Skeletal muscle satellite cell (primary cell): Measurements from ENCODE around the gene NSL1.

Experiments
- H3K27me3 ChIP-seq: 2 replicates; pipeline ENCODE4 v1.7.0; 2013; ENCODE audit warnings: low read length; ENCODE audit not compliant: control insufficient read depth, insufficient read depth
- H3K36me3 ChIP-seq: 2 replicates; pipeline ENCODE4 v1.7.0; 2013; ENCODE audit warnings: mild to moderate bottlenecking, control low read depth, low read length; ENCODE audit not compliant: insufficient read depth
- H3K4me1 ChIP-seq: 2 replicates; pipeline ENCODE4 v1.7.0; 2013; ENCODE audit warnings: low read length; ENCODE audit not compliant: control insufficient read depth, insufficient read depth
- H3K4me2 ChIP-seq: 2 replicates; pipeline ENCODE4 v1.7.0; 2013; ENCODE audit warnings: mild to moderate bottlenecking, low read length
- H3K4me3 ChIP-seq: 2 replicates; pipeline ENCODE4 v1.7.0; 2013; ENCODE audit warnings: low read length
- H3K9ac ChIP-seq: 2 replicates; pipeline ENCODE4 v1.7.0; 2013; ENCODE audit warnings: mild to moderate bottlenecking, low read depth, low read length, moderate library complexity
- H3K9me3 ChIP-seq: replicated peaks from 2 replicates; pipeline ENCODE4 v1.7.0; 2013; ENCODE audit warnings: mild to moderate bottlenecking, control low read depth, low read length

NSL1 gene

DNA sequence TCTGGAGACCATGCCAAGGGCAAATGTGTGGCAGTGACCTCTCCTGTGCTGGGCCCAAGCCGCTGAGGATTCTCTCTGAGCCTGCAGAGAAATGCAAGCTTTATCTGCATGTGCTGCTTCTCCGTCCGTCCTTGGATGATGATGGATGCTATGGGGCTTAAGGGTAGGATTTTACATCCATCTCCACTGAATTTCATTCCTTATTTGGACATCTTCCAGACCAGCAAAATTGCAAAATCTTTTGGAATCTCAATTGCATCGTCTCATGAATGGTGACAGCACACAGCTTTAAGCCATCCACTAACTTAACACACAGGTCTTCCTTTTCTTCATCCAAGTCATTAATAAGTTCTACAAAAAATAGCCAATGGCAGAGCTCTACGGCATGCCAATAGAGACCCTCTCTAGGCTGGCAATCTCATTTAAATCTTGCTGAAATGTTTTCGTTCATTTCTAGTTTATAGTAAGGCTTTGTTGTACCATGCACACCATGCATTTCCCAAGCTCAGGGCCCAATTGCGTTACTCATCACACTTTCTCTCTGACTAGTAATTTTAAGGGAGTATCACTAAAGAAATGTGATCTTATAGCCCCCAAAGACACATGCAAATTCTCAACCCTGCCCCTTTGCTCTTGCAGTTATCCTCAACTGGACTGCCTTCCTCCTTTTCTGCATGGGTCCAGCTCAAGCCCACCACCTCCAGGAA is 103.1 kb downstream of the NSL1 start:
- Histone ChIP-seq H3K9me3 (no peaks in the 10 kb centered on the region), H3K4me1 (peaks cover 6% of the 10 kb centered on the region), H3K4me2 (no peak overlapping the region), H3K27me3 (peaks cover 7% of the 10 kb centered on the region), H3K4me3 (no peak overlapping the region), H3K36me3 (no peaks in the 10 kb centered on the region), H3K9ac (no peak overlapping the region)

DNA sequence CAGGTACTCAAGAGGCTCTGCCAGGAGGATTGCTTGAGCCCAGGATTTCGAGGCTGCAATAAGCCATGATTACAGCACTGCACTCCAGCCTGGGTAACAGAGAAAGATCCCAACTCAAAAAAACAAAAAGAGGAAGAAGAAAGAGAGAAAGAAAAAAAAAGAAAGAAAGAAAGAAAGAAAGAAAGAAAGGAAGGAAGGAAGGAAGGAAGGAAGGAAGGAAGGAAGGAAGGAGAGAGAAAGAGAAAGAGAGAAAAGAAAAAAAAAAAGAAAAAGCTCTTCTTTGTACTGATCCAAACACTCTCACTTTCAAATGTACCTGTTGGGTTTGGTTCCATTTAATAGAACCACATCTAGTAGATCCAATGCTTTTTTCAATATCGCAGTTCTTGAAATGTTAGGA is 103.8 kb downstream of the NSL1 start:
- no peak overlapping the region for H3K4me3 ChIP-seq
- H3K9ac ChIP-seq: no peak overlapping the region
- H3K4me2 ChIP-seq: no peak overlapping the region
- H3K9me3 ChIP-seq: no peaks in the 10 kb centered on the region
- no peaks in the 10 kb centered on the region for H3K36me3 ChIP-seq
- peaks cover 7% of the 10 kb centered on the region for H3K27me3 ChIP-seq
- H3K4me1 ChIP-seq: peaks cover 2% of the 10 kb centered on the region

DNA sequence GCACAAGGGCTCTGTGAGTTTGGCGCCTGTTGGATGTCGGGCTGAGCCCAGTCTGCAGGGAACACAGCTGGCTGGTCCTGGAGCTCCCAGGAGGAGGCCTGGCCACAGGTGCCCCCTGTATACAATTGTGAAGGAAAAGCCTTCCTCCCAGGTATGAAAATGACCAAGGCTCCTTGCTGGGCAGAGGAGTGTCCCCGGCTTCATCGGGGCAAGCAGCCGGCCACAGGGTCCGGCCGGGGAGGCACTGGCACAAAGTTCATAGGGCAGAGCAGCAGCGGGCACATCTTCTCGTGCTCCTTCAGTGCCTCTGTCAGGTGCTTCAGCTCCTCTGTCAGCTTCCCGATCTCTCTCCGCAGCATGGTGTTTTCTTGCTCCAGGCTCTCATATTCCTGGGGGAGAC is 105.0 kb downstream of the NSL1 start:
- Histone ChIP-seq H3K36me3 (no peaks in the 10 kb centered on the region), H3K4me2 (no peak overlapping the region), H3K4me3 (no peak overlapping the region), H3K9ac (no peak overlapping the region), H3K9me3 (no peaks in the 10 kb centered on the region), H3K4me1 (no peaks in the 10 kb centered on the region), H3K27me3 (peaks cover 7% of the 10 kb centered on the region)

DNA sequence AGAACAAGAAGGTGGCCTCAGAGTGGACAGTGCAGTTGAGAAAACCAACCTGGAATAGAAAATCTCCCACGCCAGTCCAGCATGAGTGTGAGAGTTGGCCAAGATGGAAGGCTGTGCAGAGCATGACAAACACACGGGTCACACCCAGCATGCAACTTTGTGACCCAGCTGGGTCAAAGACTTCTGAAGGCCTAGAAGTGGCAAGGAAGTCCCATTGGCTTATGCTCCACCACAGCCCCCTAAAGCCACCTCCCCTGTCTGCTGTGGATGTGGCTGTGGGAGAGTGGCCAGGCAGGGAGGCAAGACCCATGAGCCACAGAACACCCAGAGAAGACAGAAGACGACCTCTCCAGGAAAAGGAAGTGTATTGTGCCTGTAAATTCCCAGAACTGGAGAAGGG is 105.5 kb downstream of the NSL1 start:
- H3K4me3 ChIP-seq: no peak overlapping the region
- no peak overlapping the region for H3K4me2 ChIP-seq
- H3K9ac ChIP-seq: no peak overlapping the region
- no peaks in the 10 kb centered on the region for H3K4me1 ChIP-seq
- H3K36me3 ChIP-seq: no peaks in the 10 kb centered on the region
- peaks cover 6% of the 10 kb centered on the region for H3K27me3 ChIP-seq
- H3K9me3 ChIP-seq: no peaks in the 10 kb centered on the region

DNA sequence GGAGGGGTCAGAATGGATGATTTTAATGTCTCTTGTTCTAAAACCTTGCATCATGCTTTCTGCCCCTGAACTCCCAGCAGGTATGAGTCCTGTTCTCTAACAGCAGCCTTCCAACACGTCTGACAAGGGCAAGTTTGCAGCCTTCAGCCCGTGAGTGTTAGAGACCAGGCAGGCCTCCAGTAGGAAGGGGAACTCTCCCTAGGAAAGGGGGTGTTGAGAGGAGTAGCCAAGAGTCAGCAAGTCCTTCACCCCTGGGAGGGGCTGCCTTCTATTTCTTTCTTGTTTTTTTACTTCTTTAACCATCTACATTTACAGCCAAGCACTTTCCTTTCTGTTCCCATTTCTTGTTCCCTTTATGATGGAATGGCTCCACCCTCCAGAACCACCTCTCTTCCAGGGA is 106.1 kb downstream of the NSL1 start:
- Histone ChIP-seq H3K9ac (no peak overlapping the region), H3K27me3 (peaks cover under 1% of the 10 kb centered on the region), H3K4me1 (no peaks in the 10 kb centered on the region), H3K4me3 (no peak overlapping the region), H3K36me3 (no peaks in the 10 kb centered on the region), H3K9me3 (no peaks in the 10 kb centered on the region), H3K4me2 (no peak overlapping the region)

DNA sequence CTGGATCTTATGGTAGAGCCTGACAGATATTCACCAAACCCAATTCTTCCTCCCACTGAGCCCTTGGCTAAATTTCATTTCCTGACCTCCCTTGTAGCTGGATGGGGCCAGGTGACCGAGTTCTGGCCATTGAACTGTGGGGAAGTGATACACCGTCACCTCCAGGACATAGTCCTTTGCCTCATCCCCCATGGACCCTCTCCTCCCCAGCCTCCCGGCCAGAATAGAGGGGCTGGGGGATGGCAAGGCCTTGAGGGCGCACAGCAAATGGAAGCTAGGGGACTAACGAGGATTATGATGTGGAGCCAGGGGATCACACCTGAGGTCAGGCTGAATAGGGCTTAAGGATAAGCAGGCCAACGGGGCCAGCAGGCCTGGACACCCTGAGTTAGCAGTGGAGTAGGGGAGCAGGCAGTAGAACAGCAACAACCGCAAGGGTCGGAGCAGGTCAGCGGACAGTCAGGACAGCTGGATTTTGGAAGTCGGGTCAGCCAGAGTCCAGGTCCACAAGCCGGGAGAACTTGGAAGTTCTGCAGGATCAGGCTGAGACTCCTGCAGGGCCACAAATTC is 107.0 kb downstream of the NSL1 start:
- no peaks in the 10 kb centered on the region for H3K36me3 ChIP-seq
- H3K9ac ChIP-seq: no peak overlapping the region
- no peak overlapping the region for H3K4me2 ChIP-seq
- H3K9me3 ChIP-seq: no peaks in the 10 kb centered on the region
- no peak overlapping the region for H3K4me3 ChIP-seq
- H3K27me3 ChIP-seq: no peaks in the 10 kb centered on the region
- no peaks in the 10 kb centered on the region for H3K4me1 ChIP-seq

DNA sequence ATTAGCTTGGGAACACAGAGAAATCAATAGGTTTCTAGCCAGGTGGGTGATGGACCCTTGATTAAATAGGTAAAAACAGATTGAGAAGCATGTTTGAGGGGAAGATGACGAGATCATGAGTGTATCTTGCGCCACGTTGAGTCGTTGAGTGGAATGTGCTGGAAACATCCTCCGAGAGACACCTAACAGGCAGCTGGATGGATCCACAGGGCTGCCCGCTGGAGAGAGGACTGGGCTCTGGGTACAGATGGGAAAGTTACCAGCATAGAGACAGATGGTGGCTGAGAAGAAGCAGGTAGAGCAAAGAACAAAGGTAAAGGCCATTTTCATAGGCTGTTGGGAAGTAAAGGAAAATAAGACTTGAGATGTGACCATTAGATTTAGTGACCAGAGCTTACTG is 107.5 kb downstream of the NSL1 start:
- Histone ChIP-seq H3K9me3 (no peaks in the 10 kb centered on the region), H3K9ac (no peak overlapping the region), H3K36me3 (no peaks in the 10 kb centered on the region), H3K4me3 (no peak overlapping the region), H3K4me2 (no peak overlapping the region), H3K4me1 (no peaks in the 10 kb centered on the region), H3K27me3 (no peaks in the 10 kb centered on the region)

DNA sequence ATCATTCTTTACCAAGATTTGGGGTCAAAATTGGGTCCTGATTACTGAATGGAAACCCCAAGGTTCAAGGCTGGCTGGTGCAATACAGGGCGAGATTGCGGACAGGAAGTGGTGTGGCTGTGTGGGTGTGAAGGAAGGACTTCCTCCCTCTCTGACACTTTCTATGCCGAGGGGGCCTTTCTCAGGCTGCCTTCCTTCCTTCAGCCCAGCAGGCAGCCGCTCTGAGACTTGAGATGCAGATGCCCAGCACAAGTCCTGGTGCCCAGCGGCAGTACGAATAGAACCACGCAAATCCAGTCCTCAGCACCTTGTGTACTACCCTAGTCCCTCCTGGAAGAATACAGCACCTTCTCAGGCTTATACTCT is 108.2 kb downstream of the NSL1 start:
- Histone ChIP-seq H3K4me2 (no peak overlapping the region), H3K4me3 (no peak overlapping the region), H3K9ac (no peak overlapping the region), H3K36me3 (no peaks in the 10 kb centered on the region), H3K27me3 (no peaks in the 10 kb centered on the region), H3K9me3 (no peaks in the 10 kb centered on the region), H3K4me1 (no peaks in the 10 kb centered on the region)

DNA sequence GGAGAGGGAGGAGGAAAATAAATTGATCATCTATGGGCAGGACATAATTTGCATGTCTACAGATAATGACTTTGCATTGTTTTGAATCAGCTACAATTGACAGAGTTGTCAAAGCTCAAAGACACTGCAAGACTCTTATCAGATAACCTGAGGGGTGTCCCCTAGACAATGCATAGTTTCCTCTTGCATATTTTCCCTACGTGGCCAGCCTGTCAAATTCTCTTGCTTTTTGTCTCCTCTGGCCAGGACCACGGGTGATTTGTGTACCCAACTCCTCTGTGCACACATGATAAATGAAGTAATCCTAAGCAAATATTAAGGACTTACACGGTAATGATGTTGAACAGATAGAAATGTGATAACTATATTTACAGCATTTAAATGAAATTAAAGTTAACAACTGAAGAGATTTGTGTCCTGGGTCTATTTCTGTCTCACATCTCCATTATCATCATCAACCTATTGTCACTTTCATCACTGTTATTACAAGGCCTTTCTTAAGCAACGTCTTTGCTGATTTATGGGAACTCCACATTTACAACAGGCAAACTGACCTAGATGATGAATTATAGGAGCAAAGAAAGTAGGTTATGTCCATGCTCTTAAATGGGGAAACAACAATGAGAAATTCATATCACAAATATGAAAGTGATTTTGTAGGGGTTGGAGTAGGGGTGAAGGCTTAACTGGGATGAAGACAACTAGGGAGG is 110.7 kb downstream of the NSL1 start:
- no peaks in the 10 kb centered on the region for H3K9me3 ChIP-seq
- no peaks in the 10 kb centered on the region for H3K4me1 ChIP-seq
- no peak overlapping the region for H3K4me2 ChIP-seq
- H3K9ac ChIP-seq: no peak overlapping the region
- H3K36me3 ChIP-seq: no peaks in the 10 kb centered on the region
- no peak overlapping the region for H3K4me3 ChIP-seq
- H3K27me3 ChIP-seq: peaks cover 9% of the 10 kb centered on the region

DNA sequence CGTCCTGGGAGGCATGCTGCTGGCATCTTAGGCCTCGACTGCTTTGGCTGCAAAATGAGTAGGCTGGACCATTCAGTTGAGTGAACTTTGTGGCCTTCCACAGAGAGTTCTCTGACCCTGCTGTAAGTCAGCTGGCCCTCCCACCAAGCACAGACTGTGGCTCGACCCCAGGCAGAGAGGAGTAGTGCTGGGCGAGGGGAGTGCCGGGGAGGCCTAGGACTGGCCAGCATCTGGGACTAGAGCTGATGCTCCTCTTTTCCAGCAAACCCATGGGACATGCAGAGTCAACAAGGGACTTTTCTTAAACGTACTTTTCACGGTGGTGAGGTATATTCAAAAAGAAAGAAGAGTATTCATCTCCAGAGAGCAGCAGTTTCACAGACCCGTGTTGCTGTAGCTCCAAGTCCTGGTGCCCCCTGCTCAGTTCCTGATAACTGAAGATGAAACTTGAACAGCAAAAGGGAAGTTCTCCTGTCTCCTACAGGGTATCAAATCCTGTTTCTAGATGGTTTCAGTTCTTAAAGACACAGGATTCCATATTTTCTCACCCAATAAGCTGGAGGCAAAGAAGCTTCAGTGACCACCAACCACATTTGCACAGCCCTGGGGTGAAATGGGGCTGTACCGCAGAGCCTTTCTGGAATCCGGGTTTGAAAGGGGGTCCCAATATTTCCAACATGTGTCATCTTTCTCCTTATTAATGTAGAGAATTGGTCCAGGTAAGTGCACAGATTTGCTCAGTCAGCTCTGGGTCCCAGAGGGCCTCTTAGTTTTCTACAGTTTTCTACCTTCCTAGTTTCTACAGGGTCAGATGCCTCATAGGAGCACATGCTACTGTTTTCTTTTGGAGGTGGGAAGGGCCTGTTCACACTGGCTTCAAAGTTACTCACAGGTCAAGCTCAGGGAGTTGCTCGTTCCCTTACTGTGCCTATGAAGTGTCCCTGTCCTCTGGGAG is 112.8 kb downstream of the NSL1 start:
- Histone ChIP-seq H3K4me2 (no peak overlapping the region), H3K9ac (no peak overlapping the region), H3K4me1 (no peaks in the 10 kb centered on the region), H3K27me3 (peaks cover 9% of the 10 kb centered on the region), H3K36me3 (no peaks in the 10 kb centered on the region), H3K9me3 (no peaks in the 10 kb centered on the region), H3K4me3 (no peak overlapping the region)

DNA sequence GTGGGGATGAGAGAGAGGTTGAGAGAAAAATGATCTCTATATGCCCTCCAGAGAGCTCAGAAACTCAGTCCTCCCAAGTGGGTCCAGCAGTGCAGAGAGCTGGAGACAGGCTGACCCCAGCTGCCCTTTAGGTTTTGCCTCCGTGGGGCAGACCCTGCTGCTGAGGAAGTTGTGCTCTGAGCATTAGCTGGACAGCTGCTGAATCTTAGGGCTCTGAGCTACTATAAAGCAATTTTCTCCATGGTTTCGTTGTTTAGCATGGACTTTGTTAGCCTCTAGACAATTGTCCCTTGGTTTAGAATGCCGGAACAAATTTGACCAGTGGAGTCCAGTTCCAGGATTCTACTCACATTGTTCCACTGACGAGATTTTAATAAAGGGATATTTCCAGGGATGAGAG is 114.0 kb downstream of the NSL1 start:
- H3K4me1 ChIP-seq: no peaks in the 10 kb centered on the region
- no peaks in the 10 kb centered on the region for H3K9me3 ChIP-seq
- no peaks in the 10 kb centered on the region for H3K36me3 ChIP-seq
- H3K4me3 ChIP-seq: no peak overlapping the region
- no peak overlapping the region for H3K9ac ChIP-seq
- H3K4me2 ChIP-seq: no peak overlapping the region
- H3K27me3 ChIP-seq: peaks cover 9% of the 10 kb centered on the region
